SK-N-SH (cell line): ENCODE measurements around the gene SELPLG. TPM values are rescaled to one million over a fixed set of nuclear protein-coding genes. Genes with fewer than 3 reads are reported as not detected.

Source experiments
- CTCF ChIA-PET: fragments of 300-600, 350-600 bp; formaldehyde crosslinking; extraction: SDS; loops from one replicate; lab custom pipeline; 2021; lab: Yijun Ruan, JAX
- POLR2A ChIA-PET: fragments of 350-600 bp; sonication (Branson Sonifier 250); formaldehyde crosslinking; extraction: SDS; loops from one replicate; lab custom pipeline; 2020; ENCODE audit warnings: antibody characterized with exemption, inconsistent platforms; lab: Yijun Ruan, JAX
- DNase-seq: peaks from one replicate; pipeline ENCODE4 v3.0.0; 2012
- H2AFZ ChIP-seq: fragments of 200-600 bp; sonication (generic); 2 replicates; pipeline ENCODE4 v1.8.1; 2016; ENCODE audit warnings: antibody characterized with exemption, mild to moderate bottlenecking, low read depth
- H3F3A ChIP-seq: fragments of 200-600 bp; sonication (generic); replicated peaks from 2 replicates; pipeline ENCODE3; 2016; ENCODE audit warnings: antibody characterized with exemption, mild to moderate bottlenecking; ENCODE audit not compliant: insufficient read depth
- H3K27ac ChIP-seq, 2 experiments: fragments of 200-500 bp in 1 of 2; fragments of 200-600 bp in 1 of 2; sonication (Bioruptor generic) in 1 of 2; sonication (generic), shearing (Covaris generic) in 1 of 2; 2 replicates each; pipeline versions ENCODE4 v1.5.1 to v1.6.1; 2014 to 2016; ENCODE audit warnings: low read depth in 2 of 2, inconsistent platforms in 1 of 2, low read length in 1 of 2, mild to moderate bottlenecking in 1 of 2, mixed read lengths in 1 of 2
- H3K27me3 ChIP-seq: fragments of 200-600 bp; sonication (generic), shearing (Covaris generic); 2 replicates; pipeline ENCODE4 v1.6.1; 2016; ENCODE audit warnings: mixed run types; ENCODE audit not compliant: insufficient read depth
- H3K36me3 ChIP-seq, 2 experiments: fragments of 200-500 bp in 1 of 2; fragments of 200-600 bp in 1 of 2; sonication (Bioruptor generic) in 1 of 2; sonication (generic) in 1 of 2; replicated peaks in 1 of 2; 2 replicates each; pipeline versions ENCODE3 to v1.5.1; 2014 to 2016; ENCODE audit warnings: low read length in 1 of 2, mild to moderate bottlenecking in 1 of 2; ENCODE audit not compliant: insufficient read depth in 2 of 2, control insufficient read depth in 1 of 2
- H3K4me1 ChIP-seq, 2 experiments: fragments of 200-500 bp in 1 of 2; fragments of 200-600 bp in 1 of 2; sonication (Bioruptor generic) in 1 of 2; sonication (generic), shearing (Covaris generic) in 1 of 2; 2 replicates each; pipeline versions ENCODE4 v1.5.1 to v1.6.1; 2014 to 2016; ENCODE audit warnings: low read depth in 1 of 2, low read length in 1 of 2, mixed run types in 1 of 2; ENCODE audit not compliant: insufficient read depth in 2 of 2, control insufficient read depth in 1 of 2
- H3K4me2 ChIP-seq: fragments of 200-600 bp; sonication (generic), shearing (Covaris generic); 2 replicates; pipeline ENCODE4 v1.6.1; 2017; ENCODE audit warnings: mixed run types
- H3K4me3 ChIP-seq, 2 experiments: fragments of 200-500 bp in 1 of 2; fragments of 200-600 bp in 1 of 2; sonication (Bioruptor generic) in 1 of 2; sonication (generic), shearing (Covaris generic) in 1 of 2; 2 replicates each; pipeline versions ENCODE4 v1.5.1 to v1.8.1; 2014 to 2016; ENCODE audit warnings: low read depth in 2 of 2, inconsistent platforms in 1 of 2, low read length in 1 of 2, mild to moderate bottlenecking in 1 of 2, mixed read lengths in 1 of 2, moderate library complexity in 1 of 2
- H3K79me2 ChIP-seq: fragments of 200-600 bp; sonication (generic); 2 replicates; pipeline ENCODE4 v1.8.1; 2017; ENCODE audit warnings: mild to moderate bottlenecking; ENCODE audit not compliant: insufficient read depth
- H3K9ac ChIP-seq: fragments of 200-600 bp; sonication (generic); 2 replicates; pipeline ENCODE4 v1.6.1; 2017; ENCODE audit warnings: mixed run types
- H3K9me2 ChIP-seq: fragments of 200-600 bp; sonication (generic); 2 replicates; pipeline ENCODE4 v1.6.1; 2017; ENCODE audit warnings: mixed run types
- H3K9me3 ChIP-seq: fragments of 200-600 bp; sonication (generic); 2 replicates; pipeline ENCODE4 v1.6.1; 2017; ENCODE audit warnings: mixed run types, mild to moderate bottlenecking, moderate library complexity
- H4K20me1 ChIP-seq: fragments of 200-600 bp; sonication (generic); 2 replicates; pipeline ENCODE4 v1.6.1; 2017; ENCODE audit warnings: mild to moderate bottlenecking, mixed run types; ENCODE audit not compliant: insufficient read depth
- CHD2 ChIP-seq: fragments of 150-350 bp; IDR thresholded peaks from 2 replicates; pipeline ENCODE4 v1.6.1; 2018; ENCODE audit warnings: low read length; ENCODE audit not compliant: partially characterized antibody
- EP300 ChIP-seq, 2 experiments: IDR thresholded peaks; 2 replicates each; pipeline versions ENCODE4 v1.4.0 to v1.6.1; 2012; ENCODE audit warnings: borderline replicate concordance in 1 of 2, low read depth in 1 of 2, low read length in 1 of 2
- FOXJ3 ChIP-seq: sonication (generic); formaldehyde crosslinking; IDR thresholded peaks from 2 replicates; pipeline ENCODE4 v1.5.1; 2020; ENCODE audit warnings: mild to moderate bottlenecking, missing genetic modification reagents
- GABPA ChIP-seq: IDR thresholded peaks from 2 replicates; pipeline ENCODE4 v1.4.0; 2012; ENCODE audit warnings: low read depth, mild to moderate bottlenecking
- JUND ChIP-seq: IDR thresholded peaks from 2 replicates; pipeline ENCODE4 v1.4.0; 2012
- MEF2A ChIP-seq: IDR thresholded peaks from 2 replicates; pipeline ENCODE4 v1.4.0; 2012; ENCODE audit warnings: low read depth, borderline replicate concordance
- NFIC ChIP-seq: IDR thresholded peaks from 2 replicates; pipeline ENCODE4 v1.4.0; 2012; ENCODE audit warnings: borderline replicate concordance
- NRF1 ChIP-seq: IDR thresholded peaks from 2 replicates; pipeline ENCODE4 v1.6.1; 2012; ENCODE audit warnings: low read depth, mild to moderate bottlenecking, low read length
- POLR2AphosphoS5 ChIP-seq: IDR thresholded peaks from 2 replicates; pipeline ENCODE4 v1.6.1; 2012; ENCODE audit warnings: low read depth, low read length
- RCOR1 ChIP-seq: fragments of 150-350 bp; IDR thresholded peaks from 2 replicates; pipeline ENCODE4 v1.6.1; 2017; ENCODE audit warnings: antibody characterized with exemption, low read length
- RXRA ChIP-seq: IDR thresholded peaks from 2 replicates; pipeline ENCODE4 v1.4.0; 2012; ENCODE audit warnings: low read depth, mild to moderate bottlenecking, borderline replicate concordance
- TCF12 ChIP-seq: IDR thresholded peaks from 2 replicates; pipeline ENCODE4 v1.4.0; 2012
- TEAD4 ChIP-seq: IDR thresholded peaks from 2 replicates; pipeline ENCODE4 v1.4.0; 2012; ENCODE audit warnings: mild to moderate bottlenecking, borderline replicate concordance; ENCODE audit not compliant: insufficient read depth
- YY1 ChIP-seq: IDR thresholded peaks from 2 replicates; pipeline ENCODE4 v1.4.0; 2012; ENCODE audit warnings: low read depth, mild to moderate bottlenecking
- WGBS: methylation state at CpG from one replicate; pipeline ENCODE4 v1.1.6; 2017; ENCODE audit warnings: low lambda C conversion rate; 5-methylcytosine and 5-hydroxymethylcytosine counted together
- polyA plus RNA-seq, 3 experiments: library from polyadenylated mRNA; depleted of rRNA; stranded (reverse); fragments of >200 nt; gene quantifications; 2 replicates each; pipeline ENCODE4 v1.2.3, GENCODE V29; 2012
- TF ChIP-seq, protein P1 (sequence below): IDR thresholded peaks from 2 replicates; pipeline ENCODE4 v1.4.0; 2012; ENCODE audit warnings: low read depth, borderline replicate concordance
- TF ChIP-seq, protein P2 (sequence below): IDR thresholded peaks from 2 replicates; pipeline ENCODE4 v1.4.0; 2012; ENCODE audit warnings: low read depth
- TF ChIP-seq, protein P3 (sequence below): IDR thresholded peaks from 2 replicates; pipeline ENCODE4 v1.6.1; 2012; ENCODE audit warnings: mild to moderate bottlenecking, low read depth, low read length, moderate library complexity
- TF ChIP-seq, protein P4 (sequence below): fragments of 150-350 bp; IDR thresholded peaks from 2 replicates; pipeline ENCODE4 v1.6.1; 2016; ENCODE audit warnings: mild to moderate bottlenecking, low read depth, low read length
- TF ChIP-seq, protein P5 (sequence below): IDR thresholded peaks from 2 replicates; pipeline ENCODE4 v1.4.0; 2012; ENCODE audit warnings: low read depth, borderline replicate concordance

Gene SELPLG
- polyA plus RNA-seq, 1 of the 3 experiments (the other 2 are of a cell fraction) = 2.8 TPM

DNA sequence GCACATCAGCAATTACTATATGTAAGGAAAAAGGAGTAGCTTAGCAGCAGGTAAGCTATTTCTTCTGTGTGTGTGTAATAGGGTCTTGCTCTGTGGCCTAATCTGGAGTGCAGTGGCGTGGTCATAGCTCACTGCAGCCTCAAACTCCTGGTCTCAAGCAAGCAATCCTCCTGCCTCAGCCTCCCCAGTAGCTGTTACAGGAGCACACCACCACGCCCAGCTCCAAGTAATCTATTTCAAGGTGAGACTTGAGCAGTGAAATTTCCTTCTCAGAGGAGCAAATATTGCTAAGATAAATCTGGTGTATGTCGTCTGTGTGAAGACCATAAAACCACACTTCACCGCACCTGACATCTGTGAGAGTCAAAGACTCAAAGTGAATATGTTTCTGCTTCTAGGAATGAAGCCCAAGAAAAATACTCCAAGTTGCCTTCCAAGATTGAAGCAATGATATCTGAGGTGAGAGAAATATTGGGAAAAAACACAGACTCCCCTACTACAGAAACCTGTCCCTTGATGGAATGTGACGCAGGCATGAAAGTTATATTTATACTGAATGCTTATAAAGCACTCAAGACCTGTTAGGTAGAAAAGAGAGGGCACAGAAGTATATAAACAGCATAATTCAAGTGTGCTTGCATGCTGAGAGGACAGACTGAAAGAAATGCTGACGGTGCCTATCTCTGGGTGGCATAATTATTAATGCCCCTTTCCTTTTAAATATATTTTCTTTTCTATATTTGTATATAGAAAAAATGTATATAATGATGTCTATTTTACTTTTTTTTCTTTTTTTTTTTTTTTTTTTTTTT, 2.5 kb upstream of the SELPLG start:
- no peak overlapping the region for H3K4me3 ChIP-seq
- no peaks in the 10 kb centered on the region for H3K79me2 ChIP-seq
- 91% methylated on average over 6 of the region's 6 CpGs for WGBS
- no peaks in the 10 kb centered on the region for H4K20me1 ChIP-seq
- peaks cover 49% of the 10 kb centered on the region for H3F3A ChIP-seq
- ChIA-PET POLR2A (no interaction called here), CTCF (interaction anchor here (1.0 to 6.3 kb wide), 5 partner anchors 11 to 167 kb away, joined by 3 to 36 read pairs (median 8); no protein-coding TSS in a partner anchor)
- peaks cover 7 to 16% of the 10 kb centered on the region in 2 experiments; a peak in 1 of 4 replicates for H3K4me1 ChIP-seq
- DNase-seq = no peak
- no peak for TF ChIP-seq FOXJ3
- TF ChIP-seq GABPA = no peak
- TF ChIP-seq RCOR1 = no peak
- no peak for TF ChIP-seq MEF2A
- TF ChIP-seq, protein P1, sequence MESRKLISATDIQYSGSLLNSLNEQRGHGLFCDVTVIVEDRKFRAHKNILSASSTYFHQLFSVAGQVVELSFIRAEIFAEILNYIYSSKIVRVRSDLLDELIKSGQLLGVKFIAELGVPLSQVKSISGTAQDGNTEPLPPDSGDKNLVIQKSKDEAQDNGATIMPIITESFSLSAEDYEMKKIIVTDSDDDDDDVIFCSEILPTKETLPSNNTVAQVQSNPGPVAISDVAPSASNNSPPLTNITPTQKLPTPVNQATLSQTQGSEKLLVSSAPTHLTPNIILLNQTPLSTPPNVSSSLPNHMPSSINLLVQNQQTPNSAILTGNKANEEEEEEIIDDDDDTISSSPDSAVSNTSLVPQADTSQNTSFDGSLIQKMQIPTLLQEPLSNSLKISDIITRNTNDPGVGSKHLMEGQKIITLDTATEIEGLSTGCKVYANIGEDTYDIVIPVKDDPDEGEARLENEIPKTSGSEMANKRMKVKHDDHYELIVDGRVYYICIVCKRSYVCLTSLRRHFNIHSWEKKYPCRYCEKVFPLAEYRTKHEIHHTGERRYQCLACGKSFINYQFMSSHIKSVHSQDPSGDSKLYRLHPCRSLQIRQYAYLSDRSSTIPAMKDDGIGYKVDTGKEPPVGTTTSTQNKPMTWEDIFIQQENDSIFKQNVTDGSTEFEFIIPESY = no peak
- TF ChIP-seq, protein P2, sequence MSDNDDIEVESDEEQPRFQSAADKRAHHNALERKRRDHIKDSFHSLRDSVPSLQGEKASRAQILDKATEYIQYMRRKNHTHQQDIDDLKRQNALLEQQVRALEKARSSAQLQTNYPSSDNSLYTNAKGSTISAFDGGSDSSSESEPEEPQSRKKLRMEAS = no peak
- no peak for TF ChIP-seq POLR2AphosphoS5
- no peak for TF ChIP-seq TCF12
- TF ChIP-seq YY1 = no peak
- TF ChIP-seq, protein P3, sequence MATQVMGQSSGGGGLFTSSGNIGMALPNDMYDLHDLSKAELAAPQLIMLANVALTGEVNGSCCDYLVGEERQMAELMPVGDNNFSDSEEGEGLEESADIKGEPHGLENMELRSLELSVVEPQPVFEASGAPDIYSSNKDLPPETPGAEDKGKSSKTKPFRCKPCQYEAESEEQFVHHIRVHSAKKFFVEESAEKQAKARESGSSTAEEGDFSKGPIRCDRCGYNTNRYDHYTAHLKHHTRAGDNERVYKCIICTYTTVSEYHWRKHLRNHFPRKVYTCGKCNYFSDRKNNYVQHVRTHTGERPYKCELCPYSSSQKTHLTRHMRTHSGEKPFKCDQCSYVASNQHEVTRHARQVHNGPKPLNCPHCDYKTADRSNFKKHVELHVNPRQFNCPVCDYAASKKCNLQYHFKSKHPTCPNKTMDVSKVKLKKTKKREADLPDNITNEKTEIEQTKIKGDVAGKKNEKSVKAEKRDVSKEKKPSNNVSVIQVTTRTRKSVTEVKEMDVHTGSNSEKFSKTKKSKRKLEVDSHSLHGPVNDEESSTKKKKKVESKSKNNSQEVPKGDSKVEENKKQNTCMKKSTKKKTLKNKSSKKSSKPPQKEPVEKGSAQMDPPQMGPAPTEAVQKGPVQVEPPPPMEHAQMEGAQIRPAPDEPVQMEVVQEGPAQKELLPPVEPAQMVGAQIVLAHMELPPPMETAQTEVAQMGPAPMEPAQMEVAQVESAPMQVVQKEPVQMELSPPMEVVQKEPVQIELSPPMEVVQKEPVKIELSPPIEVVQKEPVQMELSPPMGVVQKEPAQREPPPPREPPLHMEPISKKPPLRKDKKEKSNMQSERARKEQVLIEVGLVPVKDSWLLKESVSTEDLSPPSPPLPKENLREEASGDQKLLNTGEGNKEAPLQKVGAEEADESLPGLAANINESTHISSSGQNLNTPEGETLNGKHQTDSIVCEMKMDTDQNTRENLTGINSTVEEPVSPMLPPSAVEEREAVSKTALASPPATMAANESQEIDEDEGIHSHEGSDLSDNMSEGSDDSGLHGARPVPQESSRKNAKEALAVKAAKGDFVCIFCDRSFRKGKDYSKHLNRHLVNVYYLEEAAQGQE = no peak
- TF ChIP-seq NFIC = no peak
- no peak for TF ChIP-seq NRF1
- no peak for TF ChIP-seq RXRA
- no peak for TF ChIP-seq JUND
- TF ChIP-seq, protein P4, sequence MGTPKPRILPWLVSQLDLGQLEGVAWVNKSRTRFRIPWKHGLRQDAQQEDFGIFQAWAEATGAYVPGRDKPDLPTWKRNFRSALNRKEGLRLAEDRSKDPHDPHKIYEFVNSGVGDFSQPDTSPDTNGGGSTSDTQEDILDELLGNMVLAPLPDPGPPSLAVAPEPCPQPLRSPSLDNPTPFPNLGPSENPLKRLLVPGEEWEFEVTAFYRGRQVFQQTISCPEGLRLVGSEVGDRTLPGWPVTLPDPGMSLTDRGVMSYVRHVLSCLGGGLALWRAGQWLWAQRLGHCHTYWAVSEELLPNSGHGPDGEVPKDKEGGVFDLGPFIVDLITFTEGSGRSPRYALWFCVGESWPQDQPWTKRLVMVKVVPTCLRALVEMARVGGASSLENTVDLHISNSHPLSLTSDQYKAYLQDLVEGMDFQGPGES = no peak
- no peak for TF ChIP-seq CHD2
- TF ChIP-seq, protein P5, sequence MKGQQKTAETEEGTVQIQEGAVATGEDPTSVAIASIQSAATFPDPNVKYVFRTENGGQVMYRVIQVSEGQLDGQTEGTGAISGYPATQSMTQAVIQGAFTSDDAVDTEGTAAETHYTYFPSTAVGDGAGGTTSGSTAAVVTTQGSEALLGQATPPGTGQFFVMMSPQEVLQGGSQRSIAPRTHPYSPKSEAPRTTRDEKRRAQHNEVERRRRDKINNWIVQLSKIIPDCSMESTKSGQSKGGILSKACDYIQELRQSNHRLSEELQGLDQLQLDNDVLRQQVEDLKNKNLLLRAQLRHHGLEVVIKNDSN = no peak
- no peak for TF ChIP-seq TEAD4
- no peak for TF ChIP-seq EP300 (IDR thresholded peaks at IDR 0.05; ENCODE audit: borderline replicate concordance in 1 of 2, low read depth in 1 of 2, low read length in 1 of 2)
- no peaks in the 10 kb centered on the region for H3K36me3 ChIP-seq
- H3K9ac ChIP-seq = no peak overlapping the region
- H3K4me2 ChIP-seq = no peak overlapping the region
- no peak overlapping the region for H2AFZ ChIP-seq
- H3K9me2 ChIP-seq = no peaks in the 10 kb centered on the region
- H3K27me3 ChIP-seq = no peaks in the 10 kb centered on the region
- no peak overlapping the region for H3K27ac ChIP-seq
- H3K9me3 ChIP-seq = no peaks in the 10 kb centered on the region
